Astrocyte of the hippocampus (primary cell): Measurements from ENCODE around the gene ADCK1.
"Not testable (repeated sequence)": the region's sequence is repeated elsewhere in the genome, so short reads cannot be mapped to it uniquely, and the experiment has no call there.

Experiments used
- DNase-seq: peaks from one replicate; pipeline ENCODE4 v3.0.0; 2011; ENCODE audit warnings: low read depth, low spot score

Gene ADCK1

GRCh38 chr14:77808250-77808649 lies 8.3 kb downstream of the ADCK1 start:
- no peak for DNase-seq

DNA sequence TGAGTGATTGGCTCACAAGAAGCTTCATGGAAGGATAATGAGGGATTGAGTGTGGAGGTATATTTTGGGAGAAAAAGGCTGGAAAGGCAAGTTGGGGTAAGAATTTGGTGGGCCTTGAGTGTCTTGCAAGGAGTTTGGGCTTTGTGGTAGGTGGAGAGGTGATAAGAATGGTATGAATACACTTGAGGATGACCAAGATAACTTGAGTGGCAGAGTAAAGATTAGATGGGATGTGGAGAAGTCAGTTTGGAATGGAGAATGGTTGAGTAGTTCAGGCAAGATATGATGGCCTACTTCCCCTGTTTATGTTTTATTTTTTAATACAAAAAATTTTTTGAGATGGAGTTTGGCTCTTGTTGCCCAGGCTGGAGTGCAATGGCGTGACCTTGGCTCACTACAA lies 9.1 kb downstream of the ADCK1 start:
- DNase-seq, result no peak

DNA sequence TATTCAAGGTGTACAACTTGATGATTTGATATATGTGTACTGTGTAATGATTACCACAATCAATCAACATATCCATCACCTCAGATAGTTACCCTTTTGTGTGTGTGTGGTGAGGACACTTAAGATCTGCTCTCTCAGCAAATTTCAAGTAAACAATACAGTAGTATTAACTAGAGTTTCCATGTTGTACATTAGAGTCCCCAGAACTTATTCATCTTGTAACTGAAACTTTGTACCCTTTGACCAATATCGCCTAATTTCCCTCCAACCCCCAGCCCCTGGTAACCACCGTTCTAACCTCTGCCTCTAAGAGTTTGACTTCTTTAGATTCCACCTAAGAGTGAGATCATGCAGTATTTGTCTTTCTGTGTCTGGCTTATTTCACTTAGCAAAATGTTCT lies 12.1 kb downstream of the ADCK1 start:
- no peak for DNase-seq

GRCh38 chr14:77812682-77813081 lies 12.8 kb downstream of the ADCK1 start:
- not testable (repeated sequence) for DNase-seq

DNA sequence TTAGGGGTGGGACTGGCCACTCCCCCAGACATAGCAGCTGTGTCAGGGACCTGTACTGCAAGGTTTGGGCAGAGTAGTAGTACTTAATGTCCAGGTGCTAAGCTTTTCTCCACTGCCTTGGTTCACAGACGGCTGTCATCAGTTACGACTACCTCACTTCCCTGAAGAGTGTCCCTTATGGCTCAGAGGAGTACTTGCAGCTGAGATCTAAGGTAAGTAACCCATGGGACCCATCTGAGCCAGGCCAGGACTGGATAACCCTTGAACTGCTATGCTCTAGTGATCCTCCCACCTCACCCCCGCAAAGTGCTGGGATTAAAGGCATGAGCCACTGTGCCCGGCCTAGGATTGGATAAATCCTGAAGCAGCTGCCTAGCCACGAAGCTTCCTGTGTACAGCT lies 22.4 kb downstream of the ADCK1 start:
- DNase-seq, result no peak

GRCh38 chr14:77822741-77823140 lies 22.8 kb downstream of the ADCK1 start:
- DNase-seq, result no peak

DNA sequence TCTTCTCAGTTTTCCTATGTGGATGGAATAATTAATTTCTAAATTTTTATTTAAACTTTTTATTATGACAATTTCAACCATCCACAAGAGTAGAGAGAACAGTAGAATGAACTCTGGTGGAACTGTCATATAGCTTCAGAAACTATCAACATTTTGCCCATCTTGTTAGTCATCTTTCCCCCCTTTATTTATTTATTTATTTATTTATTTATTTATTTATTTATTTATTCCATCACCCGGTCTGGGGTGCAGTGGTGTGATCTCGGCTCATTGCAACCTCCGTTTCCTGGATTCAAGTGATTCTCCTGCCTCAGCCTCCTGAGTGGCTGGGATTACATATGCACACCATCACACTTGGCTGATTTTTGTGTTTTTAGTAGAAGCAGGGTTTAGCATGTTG lies 23.5 kb downstream of the ADCK1 start:
- no peak for DNase-seq

- no peak for DNase-seq
Measured at GRCh38 chr14:77825895-77826519, 26.1 kb downstream of the ADCK1 start.

- DNase-seq, result no peak
Measured at GRCh38 chr14:77830692-77831091, 30.8 kb downstream of the ADCK1 start.

DNA sequence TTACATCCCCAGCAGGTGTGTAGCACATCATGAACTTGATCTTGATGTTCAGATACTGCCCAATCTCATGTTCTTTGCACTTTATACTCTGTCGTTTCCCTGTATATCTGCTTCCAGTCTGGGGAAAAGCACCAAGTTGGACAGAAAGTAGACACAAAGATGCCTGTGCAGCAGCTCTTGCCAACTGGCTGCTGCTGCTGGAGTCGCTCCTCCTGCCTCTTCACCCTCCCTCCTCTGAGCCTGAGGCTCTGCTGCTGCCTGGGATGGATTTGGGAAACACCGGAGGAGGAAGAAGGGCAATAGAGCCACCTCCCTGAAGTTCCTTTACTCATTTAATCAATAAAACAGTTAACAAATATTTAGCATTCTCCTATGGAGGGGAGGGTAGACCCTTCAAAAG lies 32.4 kb downstream of the ADCK1 start:
- DNase-seq, result no peak

DNA sequence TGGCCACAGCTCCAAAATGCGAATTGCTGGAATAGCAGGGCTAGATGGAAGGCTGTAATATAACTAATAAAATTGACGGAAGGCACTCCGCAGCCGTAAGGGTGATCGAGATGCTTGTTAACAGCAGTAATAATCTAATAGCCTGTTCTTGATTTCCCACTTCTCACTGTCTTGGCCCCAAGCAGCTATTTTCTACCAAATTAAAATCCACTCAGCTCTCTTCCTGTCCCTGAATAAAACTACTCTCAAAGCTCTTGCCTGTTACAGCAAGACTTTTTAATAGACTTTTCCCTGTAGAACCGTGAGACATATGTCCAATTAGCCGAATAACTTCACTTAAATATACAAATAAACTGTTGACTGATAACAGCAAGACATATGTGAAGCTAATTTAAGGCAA lies 38.0 kb downstream of the ADCK1 start:
- DNase-seq, result no peak

DNA sequence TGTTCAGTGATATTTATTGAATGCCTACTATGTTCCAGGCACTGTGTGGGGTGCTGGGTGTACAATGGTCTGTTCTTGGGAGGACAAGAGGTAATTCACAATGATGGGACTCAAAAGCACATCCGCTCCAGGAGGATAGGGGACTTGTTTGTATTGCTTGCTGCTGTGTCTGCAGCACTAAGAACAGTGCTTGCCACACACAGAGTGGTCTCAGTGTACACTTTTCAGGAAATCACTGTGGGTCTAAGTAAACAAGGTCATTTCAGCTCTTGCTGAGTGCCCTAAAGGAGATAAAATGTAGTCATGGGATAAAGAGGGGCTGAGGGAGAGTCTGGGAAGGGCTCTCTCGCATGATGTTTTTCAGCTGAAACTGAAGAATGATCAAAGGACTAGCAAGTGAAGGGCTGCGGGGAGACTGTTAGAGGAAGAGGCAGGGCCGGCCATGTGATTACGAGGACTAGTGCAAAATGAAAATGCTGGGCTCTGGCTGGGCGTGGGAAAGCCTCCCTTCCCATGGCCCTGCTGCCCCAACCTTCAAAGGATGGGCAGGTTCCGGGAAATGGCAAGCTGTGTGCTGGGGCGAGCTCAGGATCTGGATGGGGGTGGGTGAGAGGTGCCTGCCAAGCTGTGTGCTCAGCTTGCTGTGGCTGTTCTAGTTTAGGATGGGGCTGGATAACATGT lies 39.1 kb downstream of the ADCK1 start:
- no peak for DNase-seq

DNA sequence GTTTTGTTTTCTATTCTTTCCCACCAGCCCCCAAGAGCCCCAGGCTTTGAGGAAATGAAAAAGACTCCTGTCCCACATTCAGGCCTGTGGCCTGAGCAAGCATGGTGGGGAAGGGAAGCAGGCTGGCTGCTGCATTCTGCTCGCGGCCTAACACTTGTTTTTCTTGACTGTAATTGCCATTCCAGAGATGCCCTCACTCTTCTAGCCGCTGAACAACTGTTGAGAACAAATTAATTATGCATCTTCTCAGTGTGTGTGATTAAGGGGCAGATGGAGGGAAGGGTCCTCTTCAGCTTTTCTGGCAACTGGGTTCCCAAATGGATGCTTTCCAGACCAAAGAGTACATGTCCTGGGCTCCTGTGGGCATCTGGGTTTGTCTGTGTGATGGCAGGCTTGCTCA lies 43.3 kb downstream of the ADCK1 start:
- DNase-seq, result peak; percentile 83

- no peak for DNase-seq
Measured at GRCh38 chr14:77843651-77844050, 43.7 kb downstream of the ADCK1 start.

DNA sequence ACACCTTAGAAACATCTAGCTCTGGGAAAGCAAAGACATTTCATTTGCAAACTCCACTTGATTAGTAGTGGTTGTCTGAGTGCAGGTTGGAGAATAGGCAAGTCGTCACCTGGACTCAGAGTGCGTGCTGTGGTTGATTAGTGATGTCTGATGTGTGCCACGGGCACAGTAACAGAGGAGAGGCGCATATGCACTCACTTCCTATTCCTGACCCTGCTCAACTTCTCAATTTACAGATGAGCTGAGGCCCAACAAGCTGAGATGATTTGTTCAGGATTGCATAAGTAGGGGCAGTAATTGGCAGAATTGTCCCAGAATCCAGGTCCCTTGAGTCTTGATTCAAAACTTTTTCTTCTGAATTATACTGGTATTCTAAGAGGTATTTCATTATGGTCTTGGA lies 44.9 kb downstream of the ADCK1 start:
- no peak for DNase-seq

DNA sequence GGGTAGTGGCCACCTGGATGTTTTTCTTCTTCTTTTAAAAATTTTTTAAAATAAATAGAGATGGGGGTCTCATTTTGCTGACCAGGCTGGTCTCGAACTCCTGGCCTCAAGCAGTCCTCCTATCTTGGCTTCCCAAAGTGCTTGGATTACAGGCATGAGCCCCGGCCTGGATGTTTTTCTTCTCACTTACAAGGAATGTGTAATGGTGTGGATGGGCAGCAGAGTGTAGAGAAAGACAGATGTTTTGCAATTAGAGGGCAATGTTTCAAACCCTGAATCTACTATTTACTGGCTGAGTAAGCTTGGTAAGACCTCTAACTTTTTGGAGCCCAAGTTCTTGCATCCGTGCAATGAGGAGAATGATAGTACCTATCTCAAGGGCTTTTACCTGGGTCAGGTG lies 48.1 kb downstream of the ADCK1 start:
- no peak for DNase-seq

DNA sequence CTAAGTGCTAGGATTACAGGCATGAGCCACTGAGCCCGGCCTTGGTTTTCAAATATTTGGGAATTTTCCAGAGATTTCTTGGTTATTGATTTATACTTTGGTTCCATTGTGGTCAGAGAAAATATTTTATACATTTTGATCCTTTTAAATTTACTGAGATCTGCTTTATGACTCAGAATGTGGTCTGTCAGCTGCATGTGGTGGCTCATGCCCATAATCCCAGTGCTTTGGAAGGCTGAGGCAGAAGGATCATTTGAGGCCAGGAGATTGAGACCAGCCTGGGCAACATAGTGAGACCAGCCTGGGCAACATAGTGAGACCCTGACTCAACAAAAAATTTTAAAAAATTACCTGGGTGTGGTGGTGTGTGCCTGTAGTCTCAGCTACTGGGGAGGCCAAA lies 49.8 kb downstream of the ADCK1 start:
- peak; percentile 54 for DNase-seq

- no peak for DNase-seq
Measured at GRCh38 chr14:77853919-77854318, 54.0 kb downstream of the ADCK1 start.

DNA sequence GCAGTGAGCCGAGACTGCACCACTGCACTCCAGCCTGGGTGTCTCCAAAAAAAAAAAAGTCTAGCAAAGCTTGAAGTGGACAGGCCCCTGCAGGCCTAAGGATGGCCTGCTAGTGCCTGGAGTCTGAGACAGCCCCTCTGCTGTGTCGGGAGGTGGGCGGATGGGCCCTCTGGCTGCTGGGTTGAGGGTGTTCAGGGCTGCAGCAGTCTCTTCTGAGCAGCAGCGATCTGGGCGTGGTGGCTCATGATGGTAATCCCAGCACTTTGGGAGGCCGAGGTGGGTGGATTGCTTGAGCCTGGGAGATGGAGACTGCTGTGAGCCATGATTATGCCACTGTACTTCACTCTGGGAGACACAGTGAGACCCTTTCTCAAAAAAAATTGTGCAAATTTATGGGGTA lies 57.0 kb downstream of the ADCK1 start:
- no peak for DNase-seq

DNA sequence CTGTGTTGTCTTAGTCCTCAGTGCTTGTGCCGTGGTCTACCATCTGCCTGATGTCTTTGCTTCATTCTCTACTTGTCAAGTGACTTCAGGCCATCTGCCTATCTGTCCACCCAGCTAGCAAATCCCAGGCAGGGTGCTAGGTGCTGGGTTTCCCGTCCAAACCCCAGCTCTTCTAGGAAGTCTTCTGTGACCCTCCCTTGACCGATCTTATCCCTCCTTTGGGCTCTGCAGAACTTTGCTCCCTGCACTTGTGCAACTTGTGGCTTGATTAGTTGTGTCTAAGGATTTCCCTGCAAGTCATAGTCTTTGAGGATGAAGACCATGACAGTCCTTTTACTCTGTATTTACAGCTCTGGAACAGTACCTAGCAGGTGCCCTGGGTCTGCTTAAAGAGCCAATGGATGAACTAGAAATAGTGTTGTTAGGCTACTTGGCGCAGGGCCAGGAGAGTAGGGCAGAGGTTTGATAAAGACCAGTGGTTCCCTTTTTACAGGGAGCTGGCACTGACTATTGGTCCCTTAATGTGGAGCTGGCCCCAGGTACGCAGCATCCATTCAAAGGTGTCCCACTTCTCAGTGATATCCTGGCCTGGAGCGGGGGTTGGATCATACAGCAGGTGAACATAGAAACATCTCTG lies 60.1 kb downstream of the ADCK1 start:
- no peak for DNase-seq

DNA sequence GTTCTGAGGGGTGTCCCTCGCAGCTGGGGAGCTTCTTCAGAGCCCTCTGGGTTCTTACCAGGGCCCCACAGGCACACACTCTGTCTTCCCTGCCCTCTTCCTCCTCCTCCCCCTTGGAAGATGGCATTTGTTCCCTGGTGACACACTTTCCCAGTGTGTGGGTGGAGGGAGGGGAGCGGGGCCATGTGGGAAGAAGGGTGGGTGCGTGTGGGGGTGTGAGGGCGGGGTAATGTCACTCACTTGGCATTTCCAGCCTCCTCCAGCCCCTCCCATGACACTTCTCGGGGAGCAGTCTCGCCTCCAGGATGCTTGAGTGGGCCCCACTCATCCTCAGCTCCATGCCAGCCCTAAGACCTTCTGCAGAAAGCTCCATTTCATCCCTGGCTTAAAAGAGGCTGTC lies 61.3 kb downstream of the ADCK1 start:
- DNase-seq, result no peak

DNA sequence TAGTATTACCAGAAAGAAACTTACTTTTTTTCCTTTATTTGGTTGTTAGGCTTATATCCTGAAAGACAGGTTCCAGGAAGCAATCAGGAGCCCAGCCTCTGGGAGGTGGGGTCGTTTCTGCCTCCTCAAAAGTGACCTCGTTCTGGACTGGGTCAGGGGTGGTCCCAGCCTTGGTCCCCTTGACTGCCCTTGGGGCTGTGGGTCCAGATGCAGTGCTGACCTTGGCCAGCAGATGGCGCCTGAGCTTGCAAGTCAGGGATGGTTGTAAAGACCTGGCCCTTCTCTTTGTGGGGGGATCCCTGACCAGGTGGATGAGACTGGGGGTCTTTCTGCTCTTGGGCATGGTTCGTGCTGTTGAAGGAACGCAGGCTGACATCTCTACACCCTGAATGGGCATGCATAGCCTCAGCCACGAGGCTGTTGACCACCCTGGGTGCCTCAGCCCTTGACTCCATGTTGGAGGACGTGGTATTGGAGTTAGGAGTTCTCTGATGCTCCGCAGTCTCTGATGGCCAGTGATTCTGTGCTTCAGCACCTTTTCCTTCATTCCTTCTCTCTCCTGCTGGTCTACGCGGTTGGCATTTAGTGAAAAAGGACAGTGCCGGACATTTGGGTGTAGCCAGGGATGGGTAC lies 62.4 kb downstream of the ADCK1 start:
- peak; percentile 75 for DNase-seq

DNA sequence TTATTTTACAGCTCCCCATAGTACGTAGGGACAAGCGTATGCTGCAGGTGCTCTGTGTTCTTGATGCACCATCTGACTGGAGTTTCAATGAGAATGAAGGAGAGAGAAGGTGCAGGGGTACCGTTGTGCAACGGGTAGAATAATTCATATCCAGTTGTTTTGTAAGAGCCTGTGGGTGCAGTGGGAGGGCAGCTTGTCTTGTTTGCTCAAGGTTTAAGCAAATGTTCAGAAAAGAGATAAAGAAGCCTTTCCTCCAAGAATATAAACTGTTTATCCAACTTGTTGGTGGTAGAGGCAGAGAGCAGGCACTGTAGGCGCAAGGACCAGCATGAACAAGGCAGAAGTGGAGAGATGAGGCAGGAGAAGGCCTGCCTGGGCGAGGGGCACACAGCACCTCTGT lies 64.2 kb downstream of the ADCK1 start:
- DNase-seq, result no peak
